Liver (tissue), 9 donors: ENCODE measurements around the gene GATA1. TPM values are rescaled to one million over a fixed set of nuclear protein-coding genes. Genes with fewer than 3 reads are reported as not detected.

Experiments used
- DNase-seq: peaks from one replicate; pipeline ENCODE4 v3.0.0-alpha.2; 2017; ENCODE audit warnings: low spot score
- H3K27ac ChIP-seq, 2 donors: one replicate each; pipeline ENCODE4 v1.7.0; 2013; ENCODE audit warnings: inconsistent platforms in 2 of 2, low read length in 2 of 2, control low read depth in 1 of 2, low read depth in 1 of 2, mild to moderate bottlenecking in 1 of 2
- H3K27me3 ChIP-seq, 4 donors: one replicate each; pipeline versions ENCODE4 v1.6.1 to v1.7.0; 2013; ENCODE audit warnings: low read length in 3 of 4, inconsistent platforms in 1 of 4, mild to moderate bottlenecking in 1 of 4, moderate library complexity in 1 of 4; ENCODE audit not compliant: control insufficient read depth in 4 of 4, insufficient read depth in 4 of 4
- H3K36me3 ChIP-seq, 4 donors: one replicate each; pipeline versions ENCODE4 v1.6.1 to v1.7.0; 2013; ENCODE audit warnings: low read length in 3 of 4, mild to moderate bottlenecking in 3 of 4, low read depth in 1 of 4, moderate library complexity in 1 of 4; ENCODE audit not compliant: control insufficient read depth in 4 of 4, insufficient read depth in 3 of 4
- H3K4me1 ChIP-seq, 4 donors: one replicate each; pipeline versions ENCODE4 v1.6.1 to v1.7.0; 2013; ENCODE audit warnings: low read length in 3 of 4, mild to moderate bottlenecking in 3 of 4, moderate library complexity in 1 of 4; ENCODE audit not compliant: control insufficient read depth in 4 of 4, insufficient read depth in 4 of 4
- H3K4me3 ChIP-seq, 3 donors: one replicate each; pipeline versions ENCODE4 v1.6.1 to v1.7.0; 2013; ENCODE audit warnings: low read length in 3 of 3, control low read depth in 1 of 3, low read depth in 1 of 3, mild to moderate bottlenecking in 1 of 3
- H3K9ac ChIP-seq, 2 donors: one replicate each; pipeline ENCODE4 v1.7.0; 2013; ENCODE audit warnings: low read length in 2 of 2, mild to moderate bottlenecking in 2 of 2, moderate library complexity in 2 of 2, control low read depth in 1 of 2, low read depth in 1 of 2
- H3K9me3 ChIP-seq, 4 donors: one replicate each; pipeline versions ENCODE4 v1.6.1 to v1.7.0; 2013; ENCODE audit warnings: low read length in 3 of 4; ENCODE audit not compliant: control insufficient read depth in 4 of 4
- EGR1 ChIP-seq, 2 donors: IDR thresholded peaks; 2 replicates each; pipeline ENCODE4 v1.6.1; 2016 to 2018; ENCODE audit warnings: antibody characterized with exemption in 2 of 2, low read depth in 2 of 2
- FOXA1 ChIP-seq: IDR thresholded peaks from 2 replicates; pipeline ENCODE4 v1.6.1; 2016; ENCODE audit warnings: antibody characterized with exemption
- FOXA2 ChIP-seq: IDR thresholded peaks from 2 replicates; pipeline ENCODE4 v1.6.1; 2016; ENCODE audit warnings: antibody characterized with exemption
- GABPA ChIP-seq, 2 donors: IDR thresholded peaks in 1 of 2; conservative IDR thresholded peaks in 1 of 2; 2 replicates each; pipeline ENCODE4 v1.6.1; 2016; ENCODE audit warnings: antibody characterized with exemption in 2 of 2, mild to moderate bottlenecking in 1 of 2, moderate library complexity in 1 of 2
- HNF4A ChIP-seq, 2 donors: conservative IDR thresholded peaks; 2 replicates each; pipeline ENCODE4 v1.6.1; 2016; ENCODE audit warnings: antibody characterized with exemption in 2 of 2, mild to moderate bottlenecking in 2 of 2
- HNF4G ChIP-seq: IDR thresholded peaks from 2 replicates; pipeline ENCODE4 v1.6.1; 2016; ENCODE audit warnings: antibody characterized with exemption
- JUND ChIP-seq, 2 donors: IDR thresholded peaks; 2 replicates each; pipeline ENCODE4 v1.6.1; 2016; ENCODE audit warnings: antibody characterized with exemption in 2 of 2
- NR2F2 ChIP-seq: IDR thresholded peaks from 2 replicates; pipeline ENCODE4 v1.6.1; 2016; ENCODE audit warnings: antibody characterized with exemption
- RAD21 ChIP-seq, 2 donors: IDR thresholded peaks; 2 replicates each; pipeline ENCODE4 v1.6.1; 2016; ENCODE audit warnings: antibody characterized with exemption in 2 of 2, mild to moderate bottlenecking in 2 of 2
- RXRA ChIP-seq, 2 donors: IDR thresholded peaks; 2 replicates each; pipeline ENCODE4 v1.6.1; 2017 to 2018; ENCODE audit warnings: antibody characterized with exemption in 2 of 2, mild to moderate bottlenecking in 1 of 2
- SP1 ChIP-seq: IDR thresholded peaks from 2 replicates; pipeline ENCODE4 v1.6.1; 2018; ENCODE audit warnings: antibody characterized with exemption, mild to moderate bottlenecking
- TAF1 ChIP-seq: conservative IDR thresholded peaks from 2 replicates; pipeline ENCODE4 v1.6.1; 2016; ENCODE audit warnings: antibody characterized with exemption, mild to moderate bottlenecking
- YY1 ChIP-seq: IDR thresholded peaks from 2 replicates; pipeline ENCODE4 v1.6.1; 2016; ENCODE audit warnings: antibody characterized with exemption, mild to moderate bottlenecking
- WGBS: extraction: QIAGEN DNeasy Blood & Tissue Kit; methylation state at CpG from one replicate; pipeline ENCODE4 v1.1.7; 2013; 5-methylcytosine and 5-hydroxymethylcytosine counted together
- polyA plus RNA-seq, 2 donors: library from polyadenylated mRNA; stranded (reverse) in 1 of 2; unstranded in 1 of 2; fragments of 200-250 nt in 1 of 2; fragments of >200 nt in 1 of 2; fragmentation: Nextera tagmentation in 1 of 2; extraction: Ambion mirVana in 1 of 2; gene quantifications; one replicate each; pipeline versions ENCODE4 v1.2.1 to v1.2.3, GENCODE V29; 2013 to 2015
- total RNA-seq, 2 donors: library from RNA; depleted of rRNA; stranded (reverse); fragments of >200 nt; gene quantifications; one replicate each; pipeline ENCODE4 v1.2.3, GENCODE V29; 2014
- TF ChIP-seq, protein P1 (sequence below): IDR thresholded peaks from 2 replicates; pipeline ENCODE4 v1.6.1; 2016; ENCODE audit warnings: antibody characterized with exemption, mild to moderate bottlenecking
- TF ChIP-seq, protein P2 (sequence below): IDR thresholded peaks from 2 replicates; pipeline ENCODE4 v1.6.1; 2016; ENCODE audit warnings: antibody characterized with exemption
- TF ChIP-seq, protein P3 (sequence below): fragments of 150-350 bp; IDR thresholded peaks from 2 replicates; pipeline ENCODE4 v1.5.1; 2017; ENCODE audit warnings: improper control_type of control experiment, low read depth, low read length; ENCODE audit not compliant: missing input control
- TF ChIP-seq, protein P4 (sequence below): IDR thresholded peaks from 2 replicates; pipeline ENCODE4 v1.6.1; 2016; ENCODE audit warnings: antibody characterized with exemption
- TF ChIP-seq, protein P5 (sequence below): IDR thresholded peaks from 2 replicates; pipeline ENCODE4 v1.6.1; 2016; ENCODE audit warnings: antibody characterized with exemption
- donor health status: healthy.
- donor health status: healthy.
- donor health status: healthy.
- donor health status: healthy.
- donor health status: healthy.

The GATA1 gene
- total and polyA plus RNA-seq, 4 donors: 0.05 to 39.9 TPM; not detected in 2

DNA sequence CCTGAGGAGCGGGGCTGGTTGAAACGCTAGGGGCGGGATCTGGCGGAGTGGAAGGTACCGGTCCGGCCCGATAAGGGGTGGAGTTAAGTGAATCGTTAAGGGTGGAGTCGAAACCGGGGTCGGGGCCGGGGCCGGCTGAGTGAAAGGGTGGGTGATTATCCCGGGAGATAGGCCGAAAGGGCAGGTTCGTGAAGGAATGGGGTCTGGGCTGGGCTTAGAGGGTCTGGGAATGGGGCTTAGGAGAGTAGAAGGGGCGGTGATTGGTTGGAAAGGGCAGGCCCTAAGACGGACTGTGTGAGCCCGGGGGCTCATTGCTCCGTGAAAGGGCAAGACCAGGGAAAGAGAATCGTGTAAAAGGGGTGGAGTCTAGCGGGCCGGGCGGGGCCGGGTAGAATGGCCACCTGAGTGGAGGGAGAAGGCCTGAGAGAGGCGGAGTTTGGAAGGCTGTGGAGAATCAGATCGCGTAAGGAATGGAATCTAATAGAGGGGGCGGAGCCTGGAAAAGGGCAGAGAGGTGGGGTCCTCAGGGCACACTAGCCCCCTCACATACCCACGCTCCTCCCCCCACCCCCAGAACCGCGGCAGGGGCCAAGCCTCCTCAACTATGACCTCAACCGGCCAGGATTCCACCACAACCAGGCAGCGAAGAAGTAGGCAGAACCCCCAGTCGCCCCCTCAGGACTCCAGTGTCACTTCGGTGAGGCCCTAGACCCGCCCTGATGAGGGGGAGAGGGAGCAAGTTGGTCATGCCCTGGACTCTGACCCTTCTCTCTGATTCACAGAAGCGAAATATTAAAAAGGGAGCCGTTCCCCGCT, 15.9 kb downstream of the GATA1 start:
- H3K27me3 ChIP-seq: no peaks in the 10 kb centered on the region
- H3K4me1 ChIP-seq: peaks cover 2 to 14% (median 5%) of the 10 kb centered on the region in 4 donors
- H3K4me3 ChIP-seq: peak overlapping the region; percentile 62 to 74 (median 64)
- TF ChIP-seq HNF4A (conservative IDR thresholded peaks at IDR 0.05) (peak; percentile 50 to 59), RAD21 (IDR thresholded peaks at IDR 0.05) (peak in 1 of 2 donors; percentile 3), FOXA2 (no peak), JUND (IDR thresholded peaks at IDR 0.05) (no peak), TAF1 (peak; percentile 32), GABPA (IDR thresholded peaks at IDR 0.05 in 1 of 2, conservative IDR thresholded peaks at IDR 0.05 in 1 of 2) (no peak), SP1 (peak; percentile 6), HNF4G (no peak), EGR1 (IDR thresholded peaks at IDR 0.05; ENCODE audit: low read depth in 2 of 2) (no peak), RXRA (IDR thresholded peaks at IDR 0.05) (peak; percentile 43 to 49), YY1 (peak; percentile 74), NR2F2 (peak; percentile 26), FOXA1 (no peak)
- TF ChIP-seq, protein P1, sequence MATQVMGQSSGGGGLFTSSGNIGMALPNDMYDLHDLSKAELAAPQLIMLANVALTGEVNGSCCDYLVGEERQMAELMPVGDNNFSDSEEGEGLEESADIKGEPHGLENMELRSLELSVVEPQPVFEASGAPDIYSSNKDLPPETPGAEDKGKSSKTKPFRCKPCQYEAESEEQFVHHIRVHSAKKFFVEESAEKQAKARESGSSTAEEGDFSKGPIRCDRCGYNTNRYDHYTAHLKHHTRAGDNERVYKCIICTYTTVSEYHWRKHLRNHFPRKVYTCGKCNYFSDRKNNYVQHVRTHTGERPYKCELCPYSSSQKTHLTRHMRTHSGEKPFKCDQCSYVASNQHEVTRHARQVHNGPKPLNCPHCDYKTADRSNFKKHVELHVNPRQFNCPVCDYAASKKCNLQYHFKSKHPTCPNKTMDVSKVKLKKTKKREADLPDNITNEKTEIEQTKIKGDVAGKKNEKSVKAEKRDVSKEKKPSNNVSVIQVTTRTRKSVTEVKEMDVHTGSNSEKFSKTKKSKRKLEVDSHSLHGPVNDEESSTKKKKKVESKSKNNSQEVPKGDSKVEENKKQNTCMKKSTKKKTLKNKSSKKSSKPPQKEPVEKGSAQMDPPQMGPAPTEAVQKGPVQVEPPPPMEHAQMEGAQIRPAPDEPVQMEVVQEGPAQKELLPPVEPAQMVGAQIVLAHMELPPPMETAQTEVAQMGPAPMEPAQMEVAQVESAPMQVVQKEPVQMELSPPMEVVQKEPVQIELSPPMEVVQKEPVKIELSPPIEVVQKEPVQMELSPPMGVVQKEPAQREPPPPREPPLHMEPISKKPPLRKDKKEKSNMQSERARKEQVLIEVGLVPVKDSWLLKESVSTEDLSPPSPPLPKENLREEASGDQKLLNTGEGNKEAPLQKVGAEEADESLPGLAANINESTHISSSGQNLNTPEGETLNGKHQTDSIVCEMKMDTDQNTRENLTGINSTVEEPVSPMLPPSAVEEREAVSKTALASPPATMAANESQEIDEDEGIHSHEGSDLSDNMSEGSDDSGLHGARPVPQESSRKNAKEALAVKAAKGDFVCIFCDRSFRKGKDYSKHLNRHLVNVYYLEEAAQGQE: no peak
- TF ChIP-seq, protein P2, sequence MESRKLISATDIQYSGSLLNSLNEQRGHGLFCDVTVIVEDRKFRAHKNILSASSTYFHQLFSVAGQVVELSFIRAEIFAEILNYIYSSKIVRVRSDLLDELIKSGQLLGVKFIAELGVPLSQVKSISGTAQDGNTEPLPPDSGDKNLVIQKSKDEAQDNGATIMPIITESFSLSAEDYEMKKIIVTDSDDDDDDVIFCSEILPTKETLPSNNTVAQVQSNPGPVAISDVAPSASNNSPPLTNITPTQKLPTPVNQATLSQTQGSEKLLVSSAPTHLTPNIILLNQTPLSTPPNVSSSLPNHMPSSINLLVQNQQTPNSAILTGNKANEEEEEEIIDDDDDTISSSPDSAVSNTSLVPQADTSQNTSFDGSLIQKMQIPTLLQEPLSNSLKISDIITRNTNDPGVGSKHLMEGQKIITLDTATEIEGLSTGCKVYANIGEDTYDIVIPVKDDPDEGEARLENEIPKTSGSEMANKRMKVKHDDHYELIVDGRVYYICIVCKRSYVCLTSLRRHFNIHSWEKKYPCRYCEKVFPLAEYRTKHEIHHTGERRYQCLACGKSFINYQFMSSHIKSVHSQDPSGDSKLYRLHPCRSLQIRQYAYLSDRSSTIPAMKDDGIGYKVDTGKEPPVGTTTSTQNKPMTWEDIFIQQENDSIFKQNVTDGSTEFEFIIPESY: no peak
- TF ChIP-seq, protein P3, sequence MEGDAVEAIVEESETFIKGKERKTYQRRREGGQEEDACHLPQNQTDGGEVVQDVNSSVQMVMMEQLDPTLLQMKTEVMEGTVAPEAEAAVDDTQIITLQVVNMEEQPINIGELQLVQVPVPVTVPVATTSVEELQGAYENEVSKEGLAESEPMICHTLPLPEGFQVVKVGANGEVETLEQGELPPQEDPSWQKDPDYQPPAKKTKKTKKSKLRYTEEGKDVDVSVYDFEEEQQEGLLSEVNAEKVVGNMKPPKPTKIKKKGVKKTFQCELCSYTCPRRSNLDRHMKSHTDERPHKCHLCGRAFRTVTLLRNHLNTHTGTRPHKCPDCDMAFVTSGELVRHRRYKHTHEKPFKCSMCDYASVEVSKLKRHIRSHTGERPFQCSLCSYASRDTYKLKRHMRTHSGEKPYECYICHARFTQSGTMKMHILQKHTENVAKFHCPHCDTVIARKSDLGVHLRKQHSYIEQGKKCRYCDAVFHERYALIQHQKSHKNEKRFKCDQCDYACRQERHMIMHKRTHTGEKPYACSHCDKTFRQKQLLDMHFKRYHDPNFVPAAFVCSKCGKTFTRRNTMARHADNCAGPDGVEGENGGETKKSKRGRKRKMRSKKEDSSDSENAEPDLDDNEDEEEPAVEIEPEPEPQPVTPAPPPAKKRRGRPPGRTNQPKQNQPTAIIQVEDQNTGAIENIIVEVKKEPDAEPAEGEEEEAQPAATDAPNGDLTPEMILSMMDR: no peak
- TF ChIP-seq, protein P4, sequence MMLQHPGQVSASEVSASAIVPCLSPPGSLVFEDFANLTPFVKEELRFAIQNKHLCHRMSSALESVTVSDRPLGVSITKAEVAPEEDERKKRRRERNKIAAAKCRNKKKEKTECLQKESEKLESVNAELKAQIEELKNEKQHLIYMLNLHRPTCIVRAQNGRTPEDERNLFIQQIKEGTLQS: no peak
- TF ChIP-seq, protein P5, sequence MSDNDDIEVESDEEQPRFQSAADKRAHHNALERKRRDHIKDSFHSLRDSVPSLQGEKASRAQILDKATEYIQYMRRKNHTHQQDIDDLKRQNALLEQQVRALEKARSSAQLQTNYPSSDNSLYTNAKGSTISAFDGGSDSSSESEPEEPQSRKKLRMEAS: peak; percentile 9
- peak overlapping the region in 1 of 2 donors; percentile 96 for H3K9ac ChIP-seq
- DNase-seq: peak; percentile 85
- WGBS: 2% methylated on average over 40 of the region's 40 CpGs
- no peaks in the 10 kb centered on the region for H3K9me3 ChIP-seq
- peak overlapping the region; percentile 95 to 96 for H3K27ac ChIP-seq
- H3K36me3 ChIP-seq: peaks cover 0 to 9% (median 4%) of the 10 kb centered on the region in 4 donors
